GM19193 (cell line): ENCODE measurements around the gene CAPN15.

Experiments
- POLR2A ChIP-seq: IDR thresholded peaks from 4 replicates; pipeline ENCODE4 v1.6.1; 2011; ENCODE audit not compliant: insufficient read depth, insufficient read length; ENCODE audit errors: extremely low read depth

The CAPN15 gene

DNA sequence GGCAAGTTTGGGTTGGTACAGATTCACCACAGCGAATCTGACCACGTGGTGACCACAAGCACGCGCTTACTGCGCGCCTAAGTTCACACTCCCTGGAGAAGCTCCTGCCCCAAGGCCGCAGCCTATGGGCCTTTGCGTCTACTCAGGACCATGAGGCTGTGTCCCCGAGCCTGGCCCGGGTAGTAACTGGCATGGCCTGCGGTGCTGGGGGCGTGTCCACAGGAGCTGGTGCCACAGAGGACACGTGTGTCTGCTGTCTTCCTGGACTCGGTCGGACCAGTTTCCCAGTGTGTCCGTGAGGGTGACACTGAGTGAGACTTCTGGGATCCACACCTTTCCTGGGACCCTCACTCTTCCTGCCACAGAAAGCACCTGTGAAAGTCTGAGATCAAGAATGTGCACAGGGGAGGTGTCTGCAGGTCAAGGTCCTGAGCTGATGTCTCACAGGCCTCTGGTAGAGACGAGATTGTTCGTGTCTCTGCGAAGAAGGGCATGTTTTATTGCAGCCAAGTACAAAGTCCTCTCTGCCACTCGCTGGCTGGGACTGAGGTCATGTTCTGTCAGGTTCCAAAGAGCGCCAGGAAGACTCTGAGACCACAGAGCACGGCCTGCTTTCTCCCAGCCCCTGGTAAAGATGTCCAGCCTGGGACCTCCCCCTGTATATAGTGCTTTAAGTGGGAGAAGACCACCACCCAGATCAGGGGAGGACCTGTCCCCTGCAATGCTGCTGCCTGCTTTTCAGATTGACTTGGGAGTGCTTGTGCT is 25.2 kb upstream of the CAPN15 start:
- TF ChIP-seq POLR2A = no peak

DNA sequence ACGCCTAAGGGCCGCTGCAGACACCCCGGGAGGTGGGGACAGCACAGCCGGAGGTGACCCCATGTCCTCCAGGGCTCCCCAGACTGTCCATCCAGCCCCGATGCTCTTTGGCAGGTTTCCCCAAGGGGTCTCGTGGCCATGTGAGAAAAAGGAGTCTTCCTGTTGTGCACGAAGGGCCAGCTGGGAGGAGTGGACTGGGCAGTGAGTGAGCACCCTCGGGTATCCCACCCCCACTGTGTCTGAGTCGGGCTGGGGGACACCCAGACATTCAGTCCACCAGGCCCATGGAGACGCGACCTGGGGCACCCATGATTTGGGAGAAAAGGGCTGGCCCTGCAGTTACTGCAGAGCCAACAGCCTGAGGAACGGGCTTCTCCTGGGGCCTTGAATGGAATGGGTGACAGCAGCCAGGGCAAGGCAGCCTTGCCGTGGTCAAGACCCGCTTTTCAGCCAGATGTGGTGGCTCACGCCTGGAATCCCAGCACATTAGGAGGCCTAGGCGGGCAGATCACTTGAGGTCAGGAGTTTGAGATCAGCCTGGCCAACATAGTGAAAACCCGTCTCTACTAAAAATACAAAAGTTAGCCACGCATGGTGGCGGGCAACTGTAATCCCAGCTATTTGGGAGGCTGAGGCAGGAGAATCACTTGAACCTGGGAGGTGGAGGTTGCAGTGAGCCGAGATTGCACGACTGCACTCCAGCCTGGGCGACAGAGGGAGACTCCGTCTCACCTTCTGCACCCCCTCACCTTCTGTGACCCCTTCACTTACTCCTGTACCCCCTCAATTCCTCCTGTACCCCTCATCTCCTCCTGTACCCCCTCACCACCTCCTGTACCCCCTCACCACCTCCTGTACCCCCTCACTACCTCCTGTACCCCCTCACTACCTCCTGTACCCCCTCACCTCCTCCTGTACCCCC is 24.1 kb upstream of the CAPN15 start:
- TF ChIP-seq POLR2A = no peak

- no peak for TF ChIP-seq POLR2A
Observed at GRCh38 chr16:505479-506245, 21.9 kb upstream of the CAPN15 start.

DNA sequence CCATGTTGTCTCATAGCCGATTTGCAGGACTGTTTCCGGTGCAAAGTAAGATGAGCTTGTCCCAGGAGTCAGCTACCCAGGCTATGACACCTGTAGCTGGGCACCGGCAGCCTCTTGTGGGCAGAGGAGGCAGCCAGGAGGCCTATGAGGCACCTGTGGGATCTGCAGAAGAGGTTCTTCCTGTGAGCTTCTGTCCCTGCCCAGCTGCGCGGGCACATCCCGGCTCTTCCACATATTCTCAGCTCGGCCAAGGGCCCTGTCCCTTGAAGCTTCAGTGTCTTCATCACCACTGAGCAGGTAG is 21.3 kb upstream of the CAPN15 start:
- TF ChIP-seq POLR2A = no peak

DNA sequence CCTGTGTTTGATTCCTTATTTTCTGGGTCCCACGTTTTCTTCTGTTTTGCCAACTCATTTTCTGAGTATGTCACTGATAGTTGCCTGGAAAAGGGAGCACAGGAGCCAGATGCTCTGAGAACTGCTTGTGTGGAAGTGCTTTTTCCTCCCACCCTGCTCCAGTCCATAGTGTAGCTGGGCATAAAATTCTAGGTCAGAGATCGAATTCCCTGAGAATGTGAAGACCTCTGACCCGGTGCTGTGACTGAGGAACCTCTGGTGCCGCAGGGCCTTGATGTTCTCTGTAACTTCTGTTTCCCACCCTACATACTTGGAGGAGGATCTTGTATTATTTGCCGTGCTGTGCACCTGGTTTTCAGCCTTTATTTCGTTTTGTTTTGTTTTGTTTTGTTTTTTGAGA is 19.5 kb upstream of the CAPN15 start:
- TF ChIP-seq POLR2A = no peak

GRCh38 chr16:508884-509736 is 18.4 kb upstream of the CAPN15 start:
- TF ChIP-seq POLR2A = no peak

GRCh38 chr16:510066-510825 is 17.3 kb upstream of the CAPN15 start:
- TF ChIP-seq POLR2A = no peak

DNA sequence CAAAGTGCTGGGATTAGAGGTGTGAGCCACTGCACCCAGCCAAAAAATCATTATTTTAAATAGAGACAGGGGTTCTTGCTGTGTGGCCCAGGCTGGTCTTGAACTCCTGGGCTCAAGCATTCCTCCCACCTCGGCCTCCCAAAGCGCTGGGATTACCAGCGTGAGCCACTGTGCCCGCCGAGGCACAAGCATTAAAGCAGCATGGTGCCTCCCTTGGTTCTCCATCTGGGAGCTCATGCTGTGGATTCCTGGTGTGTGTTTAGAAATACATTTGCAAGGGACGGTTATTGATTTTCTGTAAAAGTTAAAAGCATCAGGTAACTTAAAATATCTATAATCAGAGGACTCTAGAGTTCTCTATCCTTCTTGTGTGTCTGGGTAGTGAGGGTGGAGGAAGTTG is 14.7 kb upstream of the CAPN15 start:
- TF ChIP-seq POLR2A = no peak

- TF ChIP-seq POLR2A = no peak
Observed at GRCh38 chr16:513950-514349, 13.6 kb upstream of the CAPN15 start.

DNA sequence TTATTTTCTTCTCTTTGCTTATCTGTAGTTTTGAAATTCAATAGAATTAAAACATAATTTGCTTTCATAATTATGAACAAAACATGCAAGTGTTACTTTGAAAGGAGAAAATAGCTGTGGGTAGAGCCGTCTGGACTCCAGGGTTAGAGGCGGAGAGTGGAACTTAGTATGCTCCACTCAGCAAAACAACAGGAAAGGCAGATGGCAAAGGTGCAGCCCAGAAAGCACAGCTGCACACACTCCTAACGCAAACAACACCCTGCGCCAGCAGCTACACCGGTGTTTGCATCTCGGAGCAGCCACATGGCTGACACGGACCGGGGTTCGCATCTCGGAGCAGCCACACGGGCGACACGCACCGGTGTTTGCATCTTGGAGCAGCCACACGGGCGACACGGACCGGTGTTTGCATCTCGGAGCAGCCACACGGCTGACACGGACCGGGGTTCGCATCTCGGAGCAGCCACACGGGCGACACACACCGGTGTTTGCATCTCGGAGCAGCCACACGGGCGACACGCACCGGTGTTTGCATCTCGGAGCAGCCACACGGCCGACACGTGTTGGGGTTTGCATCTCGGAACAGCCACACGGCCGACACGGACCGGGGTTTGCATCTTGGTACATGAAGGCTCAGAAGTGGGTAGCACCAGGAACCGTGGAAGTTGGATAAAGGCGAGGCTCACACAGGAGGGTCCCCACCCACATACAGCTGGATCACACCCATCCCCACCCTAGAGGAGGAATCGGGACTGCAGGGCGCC is 12.2 kb upstream of the CAPN15 start:
- TF ChIP-seq POLR2A = no peak

DNA sequence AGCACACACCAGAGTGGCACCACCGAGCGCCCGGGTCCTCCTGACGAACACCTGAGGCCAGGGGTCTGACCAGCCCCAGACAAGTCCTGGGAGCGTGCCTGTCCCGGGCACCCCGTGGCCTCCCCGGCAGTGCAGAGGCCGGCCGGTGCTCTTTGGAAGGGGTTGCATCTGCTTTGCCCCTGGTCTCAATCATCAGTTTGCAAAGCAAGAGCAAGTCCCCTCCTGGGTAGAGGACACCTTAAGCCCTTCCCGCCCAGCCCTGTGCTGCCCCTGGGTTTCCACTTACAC is 11.6 kb upstream of the CAPN15 start:
- no peak for TF ChIP-seq POLR2A

GRCh38 chr16:516301-516700 is 11.2 kb upstream of the CAPN15 start:
- TF ChIP-seq POLR2A = no peak

DNA sequence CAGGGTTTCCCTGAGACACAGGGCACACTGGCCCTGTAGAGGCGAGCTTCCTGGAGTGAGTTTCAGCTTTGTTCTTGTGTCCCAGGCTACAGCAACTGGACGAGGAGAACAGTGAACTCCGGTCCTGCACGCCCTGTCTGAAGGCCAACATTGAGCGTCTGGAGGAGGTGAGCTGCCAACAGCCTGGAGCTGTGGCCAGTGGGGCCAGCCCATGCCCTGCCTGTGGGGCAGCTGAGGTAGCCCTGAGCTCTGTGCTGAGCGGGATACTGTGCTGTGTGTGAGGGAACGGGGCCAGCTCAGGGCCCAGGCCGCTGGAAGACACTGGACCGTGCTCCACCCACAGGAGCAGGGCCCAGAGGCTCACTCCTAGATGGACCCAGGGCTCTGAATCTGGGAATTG is 8.7 kb upstream of the CAPN15 start:
- no peak for TF ChIP-seq POLR2A
